H1 (cell line): ENCODE data around the gene C6orf52. TPM values are rescaled to one million over a fixed set of nuclear protein-coding genes. Genes with fewer than 3 reads are reported as not detected.

Experiments used
- ASH2L ChIP-seq: fragments of 200-600, 300-600 bp; sonication (generic); IDR thresholded peaks from one replicate; pipeline ENCODE4 v1.7.1; 2017; ENCODE audit warnings: low read length
- ATF3 ChIP-seq: IDR thresholded peaks from 2 replicates; pipeline ENCODE4 v1.6.1; 2011; ENCODE audit warnings: low read depth, mild to moderate bottlenecking, low read length; ENCODE audit not compliant: insufficient read depth
- BCL11A ChIP-seq, 2 experiments: IDR thresholded peaks; one replicate each; pipeline ENCODE4 v1.6.1; 2011; ENCODE audit warnings: low read depth in 2 of 2, low read length in 2 of 2, mild to moderate bottlenecking in 2 of 2
- BRCA1 ChIP-seq: IDR thresholded peaks from 2 replicates; pipeline ENCODE4 v1.6.1; 2012; ENCODE audit warnings: low read depth, low read length, improper control_type of control experiment
- CTCF ChIP-seq, 3 experiments: IDR thresholded peaks; 1 replicate in 2 of 3; 2 replicates in 1 of 3; pipeline versions ENCODE4 v1.5.1 to v1.6.1; 2011; ENCODE audit warnings: low read length in 3 of 3, mild to moderate bottlenecking in 3 of 3, inconsistent platforms in 2 of 3, low read depth in 1 of 3, moderate library complexity in 1 of 3; ENCODE audit not compliant: insufficient read depth in 1 of 3; ENCODE audit errors: control extremely low read depth in 1 of 3
- EP300 ChIP-seq, 2 experiments: IDR thresholded peaks; 1 replicate in 1 of 2; 2 replicates in 1 of 2; pipeline ENCODE4 v1.6.1; 2011 to 2012; ENCODE audit warnings: low read depth in 2 of 2, low read length in 2 of 2, mild to moderate bottlenecking in 2 of 2, borderline replicate concordance in 1 of 2, inconsistent platforms in 1 of 2, moderate library complexity in 1 of 2
- FOSL1 ChIP-seq: IDR thresholded peaks from 2 replicates; pipeline ENCODE4 v1.6.1; 2011; ENCODE audit warnings: mild to moderate bottlenecking, low read depth, low read length, moderate library complexity; ENCODE audit not compliant: insufficient read depth
- GTF2F1 ChIP-seq: IDR thresholded peaks from 2 replicates; pipeline ENCODE4 v1.6.1; 2012; ENCODE audit warnings: low read depth, low read length, improper control_type of control experiment, borderline replicate concordance
- KDM4A ChIP-seq: IDR thresholded peaks from one replicate; pipeline ENCODE4 v1.7.1; 2012; ENCODE audit warnings: low read depth, mild to moderate bottlenecking, moderate library complexity, low read length, inconsistent platforms; ENCODE audit not compliant: severe bottlenecking
- MAFK ChIP-seq: IDR thresholded peaks from 2 replicates; pipeline ENCODE4 v1.6.1; 2012; ENCODE audit warnings: low read depth, mild to moderate bottlenecking, improper control_type of control experiment, low read length
- POLR2AphosphoS5 ChIP-seq: IDR thresholded peaks from 2 replicates; pipeline ENCODE4 v1.6.1; 2011; ENCODE audit warnings: low read depth, low read length
- RFX5 ChIP-seq: IDR thresholded peaks from 2 replicates; pipeline ENCODE4 v1.6.1; 2011; ENCODE audit warnings: low read depth, low read length, improper control_type of control experiment, borderline replicate concordance
- RXRA ChIP-seq: IDR thresholded peaks from 2 replicates; pipeline ENCODE4 v1.6.1; 2011; ENCODE audit warnings: low read depth, mild to moderate bottlenecking, low read length, moderate library complexity; ENCODE audit not compliant: insufficient read depth
- SIRT6 ChIP-seq: IDR thresholded peaks from one replicate; pipeline ENCODE4 v1.7.1; 2012; ENCODE audit warnings: low read length, inconsistent platforms
- SRF ChIP-seq: IDR thresholded peaks from 2 replicates; pipeline ENCODE4 v1.6.1; 2011; ENCODE audit warnings: mild to moderate bottlenecking, low read depth, low read length, moderate library complexity
- SUZ12 ChIP-seq: fragments of 200-600 bp; sonication (generic); IDR thresholded peaks from 2 replicates; pipeline ENCODE4 v1.6.1; 2012; ENCODE audit warnings: mild to moderate bottlenecking, inconsistent platforms, low read length, moderate library complexity, mixed read lengths
- TAF7 ChIP-seq: optimal IDR thresholded peaks from 2 replicates; pipeline ENCODE3; 2011; ENCODE audit warnings: low read depth, mild to moderate bottlenecking, inconsistent platforms, low read length, moderate library complexity, borderline replicate concordance
- polyA plus RNA-seq, 7 experiments: library from polyadenylated mRNA; depleted of rRNA in 3 of 7; stranded (reverse) in 5 of 7; unstranded in 2 of 7; fragments of >200 nt in 5 of 7; fragments of 200-250 nt in 2 of 7; gene quantifications; 1 replicate in 5 of 7; 2 replicates in 1 of 7; 4 replicates in 1 of 7; pipeline versions ENCODE4 v1.2.1 to v1.2.3, GENCODE V29; 2011 to 2013; ENCODE audit warnings: missing spikeins in 2 of 7, mixed read lengths in 2 of 7
- total RNA-seq: library from RNA; stranded (reverse); fragmentation: NEBNext Ultra II Directional; extraction: Animal tissue kit (Norgen Biotek cat#: 25700); gene quantifications from 2 replicates; pipeline ENCODE4 v1.2.1, GENCODE V29; 2021
- TF ChIP-seq, protein P1 (sequence below): IDR thresholded peaks from 2 replicates; pipeline ENCODE4 v1.6.1; 2012; ENCODE audit warnings: inconsistent platforms

C6orf52 gene
- total and polyA plus RNA-seq, 2 of the 8 experiments (the other 6 are each of a cell fraction or from before 2014, with no cell fraction given) = 1.5 to 3.1 TPM

DNA sequence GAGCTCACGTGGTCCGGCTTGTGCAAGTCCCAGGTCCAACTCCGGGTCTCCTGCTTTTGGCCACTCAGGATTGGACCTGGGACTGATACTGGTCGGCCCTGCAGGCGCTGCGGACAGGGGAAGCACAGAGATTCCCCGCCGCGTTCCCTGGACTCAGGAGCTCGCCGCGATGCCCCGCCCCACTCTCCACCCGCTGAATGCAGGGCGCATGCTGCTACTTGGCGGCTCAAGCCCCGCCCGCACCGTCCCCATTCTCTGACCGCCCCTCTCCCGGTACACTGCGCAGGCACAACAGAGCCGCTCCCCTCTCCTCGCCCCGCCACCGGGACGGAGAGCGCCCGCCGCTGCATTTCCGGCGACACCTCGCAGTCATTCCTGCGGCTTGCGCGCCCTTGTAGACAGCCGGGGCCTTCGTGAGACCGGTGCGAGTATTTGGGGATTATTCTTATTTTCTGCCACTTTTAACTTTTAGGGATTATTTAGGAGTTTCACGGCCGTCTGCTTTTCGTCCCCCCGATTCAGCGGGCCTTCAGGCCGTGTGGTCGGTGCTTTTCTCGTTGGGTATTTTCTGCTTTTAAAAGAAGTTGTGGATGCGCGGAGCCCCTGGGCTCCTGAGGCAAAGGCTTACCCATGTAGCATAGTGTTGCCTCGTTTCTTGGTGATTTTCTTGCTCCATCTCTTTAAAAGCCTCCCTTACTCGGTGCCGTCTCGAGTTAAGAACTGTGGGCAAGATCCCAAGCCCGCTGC, 28.6 kb upstream of the C6orf52 start, which contains the start of gene TMEM14C (continued):
- TF ChIP-seq SIRT6 (no peak), KDM4A (peak; percentile 46), MAFK (no peak), BRCA1 (no peak), SRF (no peak), ATF3 (no peak), CTCF (IDR thresholded peaks at IDR 0.05; ENCODE audit: control extremely low read depth in 1 of 3, insufficient read depth in 1 of 3, low read depth in 1 of 3, low read length in 3 of 3) (no peak), GTF2F1 (no peak), RXRA (no peak), BCL11A (IDR thresholded peaks at IDR 0.05; ENCODE audit: low read depth in 2 of 2, low read length in 2 of 2) (no peak), TAF7 (peak; percentile 55), SUZ12 (no peak), RFX5 (no peak), EP300 (IDR thresholded peaks at IDR 0.05; ENCODE audit: borderline replicate concordance in 1 of 2, low read depth in 2 of 2, low read length in 2 of 2) (0 out of 3 replicates have a peak, but pooled peaks of 1 of the 2 experiments have one; percentile 36), ASH2L (peak; percentile 58), POLR2AphosphoS5 (peak; percentile 84), FOSL1 (no peak)
- TF ChIP-seq, protein P1, sequence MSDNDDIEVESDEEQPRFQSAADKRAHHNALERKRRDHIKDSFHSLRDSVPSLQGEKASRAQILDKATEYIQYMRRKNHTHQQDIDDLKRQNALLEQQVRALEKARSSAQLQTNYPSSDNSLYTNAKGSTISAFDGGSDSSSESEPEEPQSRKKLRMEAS = peak; percentile 84
- TF ChIP-seq, all 59 proteins: peak for 25
